Measurements from ENCODE around the gene IL10.

GRCh38 chr1:206723805-206724472 lies 48.4 kb downstream of the IL10 start:
- TF ChIP-seq CTCF (IDR thresholded peaks at IDR 0.05) (no peak), EZH2phosphoT487 (IDR thresholded peaks at IDR 0.05) (no peak), EZH2 (IDR thresholded peaks at IDR 0.05) (no peak)

Measured in neural progenitor cell (in vitro differentiated cells).